Measurements from ENCODE around the gene RWDD4. TPM values are rescaled to one million over a fixed set of nuclear protein-coding genes. Genes with fewer than 3 reads are reported as not detected.

Gene RWDD4
- total and polyA plus RNA-seq, 8 donors = 8.5 to 15.4 (median 12.8) TPM

DNA sequence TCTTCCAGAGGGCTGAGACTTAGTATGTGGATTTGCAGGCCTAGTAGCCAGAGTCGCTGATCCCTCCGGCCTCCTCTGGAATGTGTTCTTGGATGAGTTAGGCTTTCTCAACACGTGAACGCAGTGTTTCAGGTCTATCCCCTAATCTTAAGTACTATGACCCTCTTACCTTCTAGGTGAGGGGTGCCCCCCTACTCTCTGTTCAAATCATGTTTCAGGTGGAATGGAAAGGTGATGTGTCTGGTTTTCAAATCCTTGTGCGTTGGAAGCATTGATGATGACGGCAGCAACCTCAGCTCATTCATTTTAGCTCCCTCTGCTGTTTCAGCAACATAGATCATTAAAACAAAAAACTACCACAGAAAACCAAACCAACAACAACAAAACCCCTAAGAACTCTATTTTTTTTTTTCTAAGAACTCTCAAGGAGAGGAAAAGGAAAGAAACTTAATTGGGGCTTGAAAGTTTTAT is 56.4 kb downstream of the RWDD4 start:
- intact Hi-C loops (cut with DNase I) = loop anchor here in 2 of 3 donors (5.0 to 10.0 kb wide), 3 partner anchors 108 to 140 kb away; no protein-coding TSS in a partner anchor
- DNase-seq (no peak), ATAC-seq (peak in 3 of 4 donors; percentile 69 to 74 (median 71))

DNA sequence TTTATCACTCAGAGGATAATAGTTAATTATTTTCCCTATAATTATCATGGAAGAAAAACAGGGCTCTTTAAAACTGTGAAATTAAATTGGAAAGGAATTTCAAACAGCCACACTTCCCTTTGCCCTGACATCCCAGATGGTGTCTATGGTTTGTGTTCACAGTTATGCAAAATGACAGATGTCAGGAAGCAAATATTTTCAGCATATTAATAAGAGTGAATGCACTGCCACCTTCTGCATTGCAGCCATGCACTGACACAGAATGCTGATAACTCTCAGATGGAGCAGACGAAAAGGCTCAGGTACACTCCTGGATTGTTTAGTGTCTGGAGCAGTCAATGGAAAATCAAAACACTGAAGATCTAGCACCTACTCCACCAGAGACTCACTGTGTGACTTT is 57.6 kb downstream of the RWDD4 start:
- intact Hi-C loops (cut with DNase I) = loop anchor here in 2 of 3 donors (5.0 to 10.0 kb wide), 3 partner anchors 107 to 139 kb away; no protein-coding TSS in a partner anchor
- DNase-seq (no peak), FAIRE-seq (no peak), ATAC-seq (no peak)
- Histone ChIP-seq H3K9me3 (no peaks in the 10 kb centered on the region), H3K4me1 (peaks cover 0 to 15% (median 0%) of the 10 kb centered on the region in 3 donors), H3K4me3 (no peak overlapping the region), H3K27me3 (no peaks in the 10 kb centered on the region), H3K27ac (no peak overlapping the region), H3K36me3 (no peaks in the 10 kb centered on the region)
- TF ChIP-seq, protein P1, sequence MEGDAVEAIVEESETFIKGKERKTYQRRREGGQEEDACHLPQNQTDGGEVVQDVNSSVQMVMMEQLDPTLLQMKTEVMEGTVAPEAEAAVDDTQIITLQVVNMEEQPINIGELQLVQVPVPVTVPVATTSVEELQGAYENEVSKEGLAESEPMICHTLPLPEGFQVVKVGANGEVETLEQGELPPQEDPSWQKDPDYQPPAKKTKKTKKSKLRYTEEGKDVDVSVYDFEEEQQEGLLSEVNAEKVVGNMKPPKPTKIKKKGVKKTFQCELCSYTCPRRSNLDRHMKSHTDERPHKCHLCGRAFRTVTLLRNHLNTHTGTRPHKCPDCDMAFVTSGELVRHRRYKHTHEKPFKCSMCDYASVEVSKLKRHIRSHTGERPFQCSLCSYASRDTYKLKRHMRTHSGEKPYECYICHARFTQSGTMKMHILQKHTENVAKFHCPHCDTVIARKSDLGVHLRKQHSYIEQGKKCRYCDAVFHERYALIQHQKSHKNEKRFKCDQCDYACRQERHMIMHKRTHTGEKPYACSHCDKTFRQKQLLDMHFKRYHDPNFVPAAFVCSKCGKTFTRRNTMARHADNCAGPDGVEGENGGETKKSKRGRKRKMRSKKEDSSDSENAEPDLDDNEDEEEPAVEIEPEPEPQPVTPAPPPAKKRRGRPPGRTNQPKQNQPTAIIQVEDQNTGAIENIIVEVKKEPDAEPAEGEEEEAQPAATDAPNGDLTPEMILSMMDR (IDR thresholded peaks at IDR 0.05) = no peak
- 73 to 79% methylated on average over 1 of the region's 1 CpG for WGBS, 2 donors

More for the DNA sequence above, 56.4 kb downstream of the RWDD4 start:
- FAIRE-seq = peak; percentile 47
- Histone ChIP-seq H3K4me1 (peaks cover 0 to 10% (median 0%) of the 10 kb centered on the region in 3 donors), H3K36me3 (no peaks in the 10 kb centered on the region), H3K27ac (no peak overlapping the region), H3K4me3 (no peak overlapping the region), H3K27me3 (no peaks in the 10 kb centered on the region), H3K9me3 (no peaks in the 10 kb centered on the region)
- 58 to 67% methylated on average over 6 of the region's 6 CpGs for WGBS, 2 donors
- TF ChIP-seq, protein P1 (IDR thresholded peaks at IDR 0.05) = no peak

DNA sequence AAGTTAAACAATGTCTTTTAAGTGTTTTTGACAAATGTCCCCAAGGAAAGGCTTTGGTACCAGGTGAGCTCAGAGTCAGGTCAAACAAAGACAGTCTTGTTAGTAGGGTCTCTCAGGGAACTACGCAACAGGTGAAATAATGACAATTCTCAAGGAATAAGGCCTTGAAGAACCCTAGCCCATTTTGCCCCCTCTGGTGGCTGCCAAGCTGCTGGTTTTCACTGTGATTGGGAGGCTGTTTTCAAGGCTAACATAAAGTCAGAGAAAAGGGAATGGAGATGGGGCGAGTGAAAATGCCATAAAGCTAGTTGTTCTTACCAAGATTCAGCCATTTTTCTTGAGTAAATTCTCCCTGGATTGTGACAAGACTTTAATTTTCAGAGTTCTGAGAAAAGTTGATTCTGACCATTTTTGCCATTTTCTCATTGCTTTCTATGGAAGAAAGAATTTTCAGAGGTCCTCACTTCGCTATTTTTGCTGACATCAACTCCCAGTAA is 58.7 kb downstream of the RWDD4 start:
- no peak for DNase-seq
- intact Hi-C loops (cut with DNase I) = loop anchor here in 2 of 3 donors (5.0 to 10.0 kb wide), 3 partner anchors 105 to 138 kb away; no protein-coding TSS in a partner anchor
- ATAC-seq = peak in 3 of 4 donors; percentile 38 to 60 (median 55)
- Histone ChIP-seq H3K4me1 (peaks cover 0 to 17% (median 0%) of the 10 kb centered on the region in 3 donors), H3K27me3 (no peaks in the 10 kb centered on the region), H3K36me3 (no peaks in the 10 kb centered on the region), H3K27ac (no peak overlapping the region), H3K9me3 (no peaks in the 10 kb centered on the region), H3K4me3 (no peak overlapping the region)
- TF ChIP-seq, protein P1 (IDR thresholded peaks at IDR 0.05) = no peak
- no peak for FAIRE-seq
- WGBS, 2 donors = 88 to 93% methylated on average over 3 of the region's 3 CpGs

DNA sequence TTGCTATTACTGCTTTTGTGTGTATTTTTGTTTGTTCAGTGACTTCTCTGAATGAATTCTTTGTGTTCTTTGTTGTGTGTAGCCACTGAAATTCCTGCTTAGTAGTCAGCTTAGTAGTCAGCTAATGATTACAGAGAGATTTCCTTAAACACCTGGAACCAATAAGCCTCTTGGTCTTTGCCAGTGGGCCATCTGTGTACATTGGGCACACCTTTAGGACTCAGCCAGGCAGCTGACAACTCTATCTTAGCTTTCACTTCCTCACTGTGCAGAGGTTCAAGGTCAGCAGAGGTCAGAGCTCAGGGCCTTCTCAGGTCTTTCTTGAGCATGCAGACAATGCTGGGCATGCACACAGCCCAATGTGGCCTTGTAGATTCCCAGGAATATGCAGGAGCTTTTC is 59.3 kb downstream of the RWDD4 start:
- Histone ChIP-seq H3K27ac (peak overlapping the region in 1 of 4 donors; percentile 6), H3K9me3 (no peaks in the 10 kb centered on the region), H3K4me1 (peaks cover 0 to 17% (median 0%) of the 10 kb centered on the region in 3 donors), H3K27me3 (no peaks in the 10 kb centered on the region), H3K36me3 (no peaks in the 10 kb centered on the region), H3K4me3 (no peak overlapping the region)
- TF ChIP-seq, protein P1 (IDR thresholded peaks at IDR 0.05) = no peak
- intact Hi-C loops (cut with DNase I) = loop anchor here in 2 of 3 donors (5.0 to 10.0 kb wide), 3 partner anchors 105 to 137 kb away; no protein-coding TSS in a partner anchor
- no peak for DNase-seq
- peak in 3 of 4 donors; percentile 31 to 67 (median 63) for ATAC-seq
- no peak for FAIRE-seq

DNA sequence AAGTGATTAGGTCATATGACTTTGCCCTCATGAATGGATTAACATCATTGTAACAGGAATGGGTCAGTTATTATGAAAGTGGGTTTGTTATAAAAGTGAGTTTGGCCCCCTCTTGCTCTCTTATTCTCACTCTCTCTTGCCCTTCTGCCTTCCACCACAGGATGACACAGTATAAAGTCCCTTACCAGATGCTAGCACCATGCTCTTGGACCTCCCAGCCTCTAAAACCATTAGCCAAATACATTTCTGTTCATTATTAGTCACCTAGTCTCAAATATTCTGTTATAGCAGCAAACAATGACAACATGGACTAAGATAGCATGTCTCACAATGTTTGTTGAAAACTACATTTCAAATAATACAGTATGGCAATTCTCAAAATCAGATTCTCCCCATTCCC is 59.7 kb downstream of the RWDD4 start:
- H3K36me3 ChIP-seq = no peaks in the 10 kb centered on the region
- no peak for FAIRE-seq
- peaks cover 0 to 17% (median 0%) of the 10 kb centered on the region in 3 donors for H3K4me1 ChIP-seq
- peak overlapping the region in 1 of 4 donors; percentile 6 for H3K27ac ChIP-seq
- intact Hi-C loops (cut with DNase I) = no loop called here
- H3K4me3 ChIP-seq = no peak overlapping the region
- DNase-seq = no peak
- H3K27me3 ChIP-seq = no peaks in the 10 kb centered on the region
- TF ChIP-seq, protein P1 (IDR thresholded peaks at IDR 0.05) = no peak
- ATAC-seq = no peak
- no peaks in the 10 kb centered on the region for H3K9me3 ChIP-seq

All from pancreas (tissue), 10 donors.